Heart left ventricle (tissue), 16 donors: ENCODE measurements around the gene NFE2. TPM values are rescaled to one million over a fixed set of nuclear protein-coding genes. Genes with fewer than 3 reads are reported as not detected.

Source experiments
- ATAC-seq, 4 donors: fragments of 200-7000 bp; cut with Tn5 transposase; one replicate each; pipeline ENCODE4 v1.9.1; 2020 to 2022; ENCODE audit warnings: moderate library complexity in 4 of 4, mild to moderate bottlenecking in 3 of 4, moderate number of reproducible peaks in 1 of 4
- DNase-seq, 5 donors: peaks; one replicate each; pipeline ENCODE4 v3.0.0-alpha.2; 2020
- H3K27ac ChIP-seq, 12 donors: fragments of 200-600 bp; sonication (generic) in 4 of 12; one replicate each; pipeline versions ENCODE4 v1.5.0 to v1.8.0; 2016 to 2022; ENCODE audit warnings: mild to moderate bottlenecking in 2 of 12
- H3K27me3 ChIP-seq, 9 donors: fragments of 200-600 bp; sonication (generic) in 2 of 9; one replicate each; pipeline versions ENCODE4 v1.5.1 to v1.8.0; 2016 to 2022; ENCODE audit warnings: mild to moderate bottlenecking in 3 of 9
- H3K36me3 ChIP-seq, 9 donors: fragments of 200-600 bp; sonication (generic) in 2 of 9; one replicate each; pipeline versions ENCODE4 v1.5.0 to v1.8.0; 2018 to 2022; ENCODE audit warnings: mild to moderate bottlenecking in 2 of 9
- H3K4me1 ChIP-seq, 12 donors: fragments of 200-600 bp; sonication (generic) in 4 of 12; one replicate each; pipeline versions ENCODE4 v1.5.0 to v1.8.0; 2016 to 2022; ENCODE audit warnings: mild to moderate bottlenecking in 3 of 12
- H3K4me3 ChIP-seq, 12 donors: fragments of 200-600 bp; sonication (generic) in 4 of 12; one replicate each; pipeline versions ENCODE4 v1.5.0 to v1.8.0; 2017 to 2022; ENCODE audit warnings: mild to moderate bottlenecking in 9 of 12, moderate library complexity in 4 of 12
- H3K9me3 ChIP-seq, 12 donors: fragments of 200-600 bp; sonication (generic) in 4 of 12; one replicate each; pipeline versions ENCODE4 v1.5.0 to v1.8.0; 2016 to 2022; ENCODE audit warnings: mild to moderate bottlenecking in 1 of 12
- CTCF ChIP-seq, 12 donors: fragments of 200-600 bp; sonication (generic) in 4 of 12; IDR thresholded peaks; one replicate each; pipeline versions ENCODE4 v1.5.0 to v1.8.0; 2018 to 2022; ENCODE audit warnings: antibody characterized with exemption in 12 of 12, mild to moderate bottlenecking in 5 of 12
- POLR2A ChIP-seq, 2 donors: fragments of 450-650 bp; IDR thresholded peaks; one replicate each; pipeline ENCODE4 v1.6.1; 2017; ENCODE audit warnings: antibody characterized with exemption in 2 of 2, mild to moderate bottlenecking in 2 of 2, moderate library complexity in 2 of 2
- WGBS, 4 donors: extraction: QIAGEN DNeasy Blood & Tissue Kit in 2 of 4; methylation state at CpG; one replicate each; pipeline versions ENCODE4 v1.1.5 to v1.1.7; 2013 to 2018; 5-methylcytosine and 5-hydroxymethylcytosine counted together
- intact Hi-C, 10 donors: fragments of 100-400 bp; cut with DNase I; formaldehyde crosslinking; loops; one replicate each; pipeline versions ENCODE4 v1.11.1 to v1.14.2; 2022
- polyA plus RNA-seq, 2 donors: library from polyadenylated mRNA; stranded (reverse); fragments of 200-250 nt; gene quantifications; one replicate each; pipeline ENCODE4 v1.2.3, GENCODE V29; 2013
- total RNA-seq, 9 donors: library from RNA; depleted of rRNA in 2 of 9; stranded (reverse); fragments of >200 nt in 2 of 9; fragmentation: NEBNext Ultra II Directional in 3 of 9; extraction: Animal tissue kit (Norgen Biotek cat#: 25700) in 3 of 9; gene quantifications; one replicate each; pipeline versions ENCODE4 v1.1.0 to v1.2.4, GENCODE V29; 2016 to 2023
- donor health status: ischemic (EF 13 %, LVEDD 7.1; RV severe dilation, severe dysfunction).
- donor health status: healthy with polysubstance abuse.
- donor health status: DM: no; HTN: yes; CAD: no.
- donor health status: DM: no; HTN: no; CAD: no.
- donor health status: ischemic (EF 25% LVEDD 6.9; RV normal size, moderate dysfunction).
- donor health status: ischemic (EF 25% LVEDD 5.7; RV mildly dilated, moderate dysfunction).
- donor health status: healthy.
- donor health status: DM: yes; HTN: yes; CAD: no.
- donor health status: ischemic (EF 35%, LVEDD 5.7; RV mildly dilated, moderate dysfunction).
- donor health status: nonischemic (EF 11% LVEDD 7.7; RV severe dilation, severe dysfunction).
- donor health status: DM: yes; HTN: yes; CAD: no.
- donor health status: PGD.
- donor health status: ischemic (EF 29% LVEDD 5.4; RV normal size, mild dysfunction).
- donor health status: nonischemic (EF 23%, LVEDD 6.1; RV moderate dilation, normal function).

NFE2 gene
- total and polyA plus RNA-seq, 11 donors: 0.21 to 1.7 (median 0.51) TPM; not detected in 2

GRCh38 chr12:54341378-54342300, 40.8 kb upstream of the NFE2 start:
- Histone ChIP-seq H3K4me3 (no peak overlapping the region), H3K4me1 (peaks cover 2 to 35% (median 24%) of the 10 kb centered on the region in 12 donors), H3K27ac (no peak overlapping the region), H3K27me3 (no peaks in the 10 kb centered on the region), H3K36me3 (peaks cover 0 to 66% (median 62%) of the 10 kb centered on the region in 9 donors), H3K9me3 (no peaks in the 10 kb centered on the region)
- intact Hi-C loops: no loop called here
- DNase-seq (no peak), ATAC-seq (no peak)
- WGBS, 4 donors: 81 to 87% (median 85%) methylated on average over 9 of the region's 9 CpGs
- TF ChIP-seq POLR2A (IDR thresholded peaks at IDR 0.05) (no peak), CTCF (IDR thresholded peaks at IDR 0.05) (no peak)

GRCh38 chr12:54340846-54341245, 40.0 kb upstream of the NFE2 start:
- peaks cover 0 to 59% (median 54%) of the 10 kb centered on the region in 9 donors for H3K36me3 ChIP-seq
- intact Hi-C loops: no loop called here
- WGBS, 4 donors: 88 to 90% (median 89%) methylated on average over 7 of the region's 7 CpGs

GRCh38 chr12:54338698-54339296, 38.0 kb upstream of the NFE2 start:
- Histone ChIP-seq H3K9me3 (no peaks in the 10 kb centered on the region), H3K4me1 (peaks cover 2 to 40% (median 27%) of the 10 kb centered on the region in 12 donors), H3K4me3 (no peak overlapping the region), H3K27ac (peak overlapping the region in 7 of 12 donors; percentile 8 to 84 (median 52)), H3K27me3 (no peaks in the 10 kb centered on the region), H3K36me3 (peaks cover 0 to 38% (median 34%) of the 10 kb centered on the region in 9 donors)
- 82 to 87% (median 84%) methylated on average over 4 of the region's 4 CpGs for WGBS, 4 donors
- no peak for ATAC-seq
- TF ChIP-seq CTCF (IDR thresholded peaks at IDR 0.05) (no peak), POLR2A (IDR thresholded peaks at IDR 0.05) (no peak)
- DNase-seq: no peak
- intact Hi-C loops: no loop called here

More at GRCh38 chr12:54340846-54341245, 40.0 kb upstream of the NFE2 start:
- Histone ChIP-seq H3K4me1 (peaks cover 2 to 40% (median 27%) of the 10 kb centered on the region in 12 donors), H3K9me3 (no peaks in the 10 kb centered on the region), H3K27me3 (no peaks in the 10 kb centered on the region), H3K4me3 (no peak overlapping the region), H3K27ac (no peak overlapping the region)
- ATAC-seq: no peak
- DNase-seq: no peak
- TF ChIP-seq POLR2A (IDR thresholded peaks at IDR 0.05) (no peak), CTCF (IDR thresholded peaks at IDR 0.05) (no peak)
